Measurements from ENCODE around the gene MTCL1.
"Not testable (repeated sequence)": the region's sequence is repeated elsewhere in the genome, so short reads cannot be mapped to it uniquely, and the experiment has no call there.

The MTCL1 gene

GRCh38 chr18:8741532-8741931, 36.2 kb downstream of the MTCL1 start:
- DNase-seq (ENCODE audit: low read depth in 1 of 2, low spot score in 1 of 2), result no peak

GRCh38 chr18:8742387-8743361, 37.3 kb downstream of the MTCL1 start:
- DNase-seq (ENCODE audit: low read depth in 1 of 2, low spot score in 1 of 2), result no peak

GRCh38 chr18:8744038-8744437, 38.7 kb downstream of the MTCL1 start:
- DNase-seq (ENCODE audit: low read depth in 1 of 2, low spot score in 1 of 2), result no peak

GRCh38 chr18:8744656-8745055, 39.3 kb downstream of the MTCL1 start:
- no peak for DNase-seq (ENCODE audit: low read depth in 1 of 2, low spot score in 1 of 2)

GRCh38 chr18:8745355-8746014, 40.1 kb downstream of the MTCL1 start:
- no peak for DNase-seq (ENCODE audit: low read depth in 1 of 2, low spot score in 1 of 2)

- DNase-seq (ENCODE audit: low read depth in 1 of 2, low spot score in 1 of 2), result no peak
Measured at GRCh38 chr18:8747440-8747937, 42.1 kb downstream of the MTCL1 start.

- DNase-seq (ENCODE audit: low read depth in 1 of 2, low spot score in 1 of 2), result no peak
Measured at GRCh38 chr18:8749492-8749891, 44.1 kb downstream of the MTCL1 start.

GRCh38 chr18:8750954-8751415, 45.6 kb downstream of the MTCL1 start:
- no peak for DNase-seq (ENCODE audit: low read depth in 1 of 2, low spot score in 1 of 2)

- no peak for DNase-seq (ENCODE audit: low read depth in 1 of 2, low spot score in 1 of 2)
Measured at GRCh38 chr18:8751692-8752091, 46.3 kb downstream of the MTCL1 start.

GRCh38 chr18:8752329-8752728, 47.0 kb downstream of the MTCL1 start:
- no peak for DNase-seq (ENCODE audit: low read depth in 1 of 2, low spot score in 1 of 2)

GRCh38 chr18:8754995-8755960, 49.9 kb downstream of the MTCL1 start:
- DNase-seq (ENCODE audit: low read depth in 1 of 2, low spot score in 1 of 2), result no peak

- no peak for DNase-seq (ENCODE audit: low read depth in 1 of 2, low spot score in 1 of 2)
Measured at GRCh38 chr18:8756571-8756970, 51.2 kb downstream of the MTCL1 start.

GRCh38 chr18:8757396-8757997, 52.1 kb downstream of the MTCL1 start:
- DNase-seq (ENCODE audit: low read depth in 1 of 2, low spot score in 1 of 2), result no peak

- no peak for DNase-seq (ENCODE audit: low read depth in 1 of 2, low spot score in 1 of 2)
Measured at GRCh38 chr18:8758466-8758865, 53.1 kb downstream of the MTCL1 start.

GRCh38 chr18:8760984-8761383, 55.6 kb downstream of the MTCL1 start:
- no peak for DNase-seq (ENCODE audit: low read depth in 1 of 2, low spot score in 1 of 2)

GRCh38 chr18:8761535-8761934, 56.2 kb downstream of the MTCL1 start:
- not testable (repeated sequence) for DNase-seq (ENCODE audit: low read depth in 1 of 2, low spot score in 1 of 2)

- DNase-seq (ENCODE audit: low read depth in 1 of 2, low spot score in 1 of 2), result no peak
Measured at GRCh38 chr18:8762968-8763367, 57.6 kb downstream of the MTCL1 start.

GRCh38 chr18:8763611-8764010, 58.3 kb downstream of the MTCL1 start:
- no peak for DNase-seq (ENCODE audit: low read depth in 1 of 2, low spot score in 1 of 2)

GRCh38 chr18:8765783-8766463, 60.6 kb downstream of the MTCL1 start:
- DNase-seq (ENCODE audit: low read depth in 1 of 2, low spot score in 1 of 2), result no peak

Data from activated T-helper 1 cell treated with anti-CD3 and anti-CD28 coated beads, Interleukin-2, amount 50 U/mL, for 16 hours (primary cell).